ENCODE measurements around the gene LRRC8E.

DNA sequence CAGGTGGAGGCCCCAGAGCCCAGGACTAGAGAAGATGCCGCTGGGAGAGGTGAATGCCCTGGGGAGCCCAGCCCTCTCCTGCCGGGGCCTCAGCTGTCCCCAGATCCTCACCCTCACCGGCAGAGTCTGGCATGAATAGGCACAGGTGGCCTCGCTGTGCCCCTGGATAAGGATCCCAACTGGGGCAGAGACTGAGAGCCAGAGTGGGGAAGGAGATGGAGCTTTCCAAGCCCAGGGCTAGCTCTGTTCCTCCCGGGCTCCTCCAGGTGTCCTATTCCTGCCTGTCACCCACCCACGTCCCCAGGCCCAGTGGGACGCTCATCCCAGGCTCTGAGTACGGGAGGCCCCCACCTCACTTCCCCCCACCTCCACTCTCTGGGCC is 30.6 kb upstream of the LRRC8E start:
- no peak for TF ChIP-seq EZH2 (IDR thresholded peaks at IDR 0.05; ENCODE audit: low read length)
- no peak for TF ChIP-seq CTCF (optimal IDR thresholded peaks at IDR 0.05 in 1 of 3, IDR thresholded peaks at IDR 0.05 in 1 of 3, conservative IDR thresholded peaks at IDR 0.05 in 1 of 3; ENCODE audit: extremely low read depth in 1 of 3, insufficient read depth in 2 of 3, low read length in 3 of 3)

Data from keratinocyte (primary cell).